ENCODE results near the gene CPB2.

DNA sequence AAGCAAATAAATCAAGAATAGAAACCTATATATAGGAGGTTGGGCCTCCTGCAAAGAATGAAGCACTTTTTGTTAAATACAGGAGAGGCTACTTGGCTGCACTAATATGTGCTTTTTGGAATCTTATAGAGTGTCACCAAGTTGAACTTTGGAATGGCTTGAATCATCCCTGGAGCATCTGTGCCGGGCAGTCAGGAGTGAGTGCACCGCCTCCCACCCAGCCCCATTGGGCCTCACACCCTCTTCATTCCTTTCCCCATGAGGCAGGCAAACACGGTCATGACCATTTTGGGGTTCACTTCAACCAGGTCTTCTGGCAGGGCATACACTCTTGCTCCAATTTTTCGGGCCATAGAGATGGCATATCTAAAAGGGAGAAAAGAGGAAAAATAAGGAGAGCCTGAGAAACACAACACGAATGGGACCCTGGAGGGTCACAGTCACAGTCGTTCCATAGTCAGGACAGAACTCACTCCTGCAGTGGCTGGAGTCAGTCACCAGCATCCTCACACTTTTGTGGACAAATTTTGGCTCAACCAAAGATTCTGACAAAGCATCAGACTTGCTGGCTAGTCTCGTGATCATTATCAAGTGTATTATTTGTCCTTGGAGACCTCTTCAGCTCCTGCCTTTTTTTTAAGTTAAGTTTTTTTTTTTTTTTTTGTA is 22.7 kb upstream of the CPB2 start:
- TF ChIP-seq, protein P1, sequence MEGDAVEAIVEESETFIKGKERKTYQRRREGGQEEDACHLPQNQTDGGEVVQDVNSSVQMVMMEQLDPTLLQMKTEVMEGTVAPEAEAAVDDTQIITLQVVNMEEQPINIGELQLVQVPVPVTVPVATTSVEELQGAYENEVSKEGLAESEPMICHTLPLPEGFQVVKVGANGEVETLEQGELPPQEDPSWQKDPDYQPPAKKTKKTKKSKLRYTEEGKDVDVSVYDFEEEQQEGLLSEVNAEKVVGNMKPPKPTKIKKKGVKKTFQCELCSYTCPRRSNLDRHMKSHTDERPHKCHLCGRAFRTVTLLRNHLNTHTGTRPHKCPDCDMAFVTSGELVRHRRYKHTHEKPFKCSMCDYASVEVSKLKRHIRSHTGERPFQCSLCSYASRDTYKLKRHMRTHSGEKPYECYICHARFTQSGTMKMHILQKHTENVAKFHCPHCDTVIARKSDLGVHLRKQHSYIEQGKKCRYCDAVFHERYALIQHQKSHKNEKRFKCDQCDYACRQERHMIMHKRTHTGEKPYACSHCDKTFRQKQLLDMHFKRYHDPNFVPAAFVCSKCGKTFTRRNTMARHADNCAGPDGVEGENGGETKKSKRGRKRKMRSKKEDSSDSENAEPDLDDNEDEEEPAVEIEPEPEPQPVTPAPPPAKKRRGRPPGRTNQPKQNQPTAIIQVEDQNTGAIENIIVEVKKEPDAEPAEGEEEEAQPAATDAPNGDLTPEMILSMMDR (IDR thresholded peaks at IDR 0.05; ENCODE audit: borderline replicate concordance, extremely low read depth, low read length, poor library complexity, severe bottlenecking): no peak
- no peak for TF ChIP-seq EZH2 (IDR thresholded peaks at IDR 0.05; ENCODE audit: borderline replicate concordance, low read depth, low read length, severe bottlenecking)

Data from DND-41 (cell line).